Esophagus squamous epithelium (tissue), 5 donors: ENCODE measurements around the gene CORO2A. TPM values are rescaled to one million over a fixed set of nuclear protein-coding genes. Genes with fewer than 3 reads are reported as not detected.
A peak's percentile ranks its signal among the peaks of the same experiment; 100 is the strongest.

Source experiments
- DNase-seq: peaks from one replicate; lab custom pipeline; 2025; lab: John Stamatoyannopoulos, UW
- H3K27ac ChIP-seq, 4 donors: fragments of 200-600 bp; sonication (generic); one replicate each; pipeline ENCODE4 v1.5.1; 2016 to 2019; ENCODE audit warnings: mild to moderate bottlenecking in 1 of 4
- H3K27me3 ChIP-seq, 4 donors: fragments of 200-600 bp; sonication (generic); 1 replicate in 3 of 4; 2 replicates in 1 of 4; pipeline versions ENCODE4 v1.5.1 to v1.6.0; 2017 to 2021; ENCODE audit warnings: antibody characterized with exemption in 1 of 4
- H3K36me3 ChIP-seq, 3 donors: fragments of 200-600 bp; sonication (generic); one replicate each; pipeline ENCODE4 v1.5.1; 2016 to 2019
- H3K4me1 ChIP-seq, 3 donors: fragments of 200-600 bp; sonication (generic); one replicate each; pipeline ENCODE4 v1.5.1; 2017 to 2019
- H3K4me3 ChIP-seq, 4 donors: fragments of 200-600 bp; sonication (generic); 1 replicate in 3 of 4; 2 replicates in 1 of 4; pipeline ENCODE4 v1.5.1; 2016 to 2019; ENCODE audit warnings: mild to moderate bottlenecking in 2 of 4, moderate library complexity in 1 of 4
- H3K9me3 ChIP-seq, 3 donors: fragments of 200-600 bp; sonication (generic); one replicate each; pipeline ENCODE4 v1.5.1; 2016 to 2019
- POLR2A ChIP-seq, 4 donors: fragments of 450-650 bp; IDR thresholded peaks; one replicate each; pipeline ENCODE4 v1.6.1; 2017; ENCODE audit warnings: antibody characterized with exemption in 4 of 4, mild to moderate bottlenecking in 4 of 4, moderate library complexity in 3 of 4
- WGBS, 2 donors: methylation state at CpG; one replicate each; pipeline ENCODE4 v1.1.5; 2018; 5-methylcytosine and 5-hydroxymethylcytosine counted together
- intact Hi-C: fragments of 100-400 bp; cut with DNase I; formaldehyde crosslinking; loops from one replicate; pipeline ENCODE4 v1.15.0; 2022
- total RNA-seq, 4 donors: library from RNA; depleted of rRNA; stranded (reverse); fragments of >200 nt; gene quantifications; one replicate each; pipeline ENCODE4 v1.1.0, GENCODE V29; 2016
- TF ChIP-seq, protein P1 (sequence below), 6 experiments: fragments of 450-650 bp in 4 of 6; fragments of 200-600 bp in 2 of 6; sonication (generic) in 2 of 6; IDR thresholded peaks; one replicate each; pipeline ENCODE4 v1.5.1; 2016 to 2019; ENCODE audit warnings: antibody characterized with exemption in 6 of 6, mild to moderate bottlenecking in 4 of 6, moderate library complexity in 4 of 6
- donor health status: DM: yes; HTN: yes; CAD: no.

CORO2A gene
- total RNA-seq, 4 donors from 2014 or later: 15.6 to 27.6 (median 26.1) TPM

DNA sequence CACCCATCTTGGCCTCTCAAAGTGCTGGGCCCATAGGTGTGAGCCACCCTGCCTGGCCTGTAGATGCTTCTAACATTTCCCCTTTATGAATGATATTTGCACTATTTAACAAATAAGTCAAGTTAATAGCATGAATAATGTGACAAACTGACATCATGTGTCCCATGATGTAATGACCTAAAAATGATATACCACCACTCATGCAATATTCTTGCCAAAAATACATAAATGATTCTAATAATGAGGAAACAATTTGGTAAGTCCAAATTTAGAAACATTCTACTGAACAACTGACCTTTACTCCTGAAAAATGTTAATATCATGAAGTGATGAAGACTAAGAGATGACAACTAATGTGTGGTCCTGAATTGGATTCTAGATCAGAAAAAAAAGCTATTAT is 39.9 kb downstream of the CORO2A start:
- H3K36me3 ChIP-seq: peaks cover 0 to 56% (median 0%) of the 10 kb centered on the region in 3 donors
- DNase-seq: no peak
- no peaks in the 10 kb centered on the region for H3K27me3 ChIP-seq
- no peak overlapping the region for H3K27ac ChIP-seq
- TF ChIP-seq POLR2A (IDR thresholded peaks at IDR 0.05): no peak
- TF ChIP-seq, protein P1, sequence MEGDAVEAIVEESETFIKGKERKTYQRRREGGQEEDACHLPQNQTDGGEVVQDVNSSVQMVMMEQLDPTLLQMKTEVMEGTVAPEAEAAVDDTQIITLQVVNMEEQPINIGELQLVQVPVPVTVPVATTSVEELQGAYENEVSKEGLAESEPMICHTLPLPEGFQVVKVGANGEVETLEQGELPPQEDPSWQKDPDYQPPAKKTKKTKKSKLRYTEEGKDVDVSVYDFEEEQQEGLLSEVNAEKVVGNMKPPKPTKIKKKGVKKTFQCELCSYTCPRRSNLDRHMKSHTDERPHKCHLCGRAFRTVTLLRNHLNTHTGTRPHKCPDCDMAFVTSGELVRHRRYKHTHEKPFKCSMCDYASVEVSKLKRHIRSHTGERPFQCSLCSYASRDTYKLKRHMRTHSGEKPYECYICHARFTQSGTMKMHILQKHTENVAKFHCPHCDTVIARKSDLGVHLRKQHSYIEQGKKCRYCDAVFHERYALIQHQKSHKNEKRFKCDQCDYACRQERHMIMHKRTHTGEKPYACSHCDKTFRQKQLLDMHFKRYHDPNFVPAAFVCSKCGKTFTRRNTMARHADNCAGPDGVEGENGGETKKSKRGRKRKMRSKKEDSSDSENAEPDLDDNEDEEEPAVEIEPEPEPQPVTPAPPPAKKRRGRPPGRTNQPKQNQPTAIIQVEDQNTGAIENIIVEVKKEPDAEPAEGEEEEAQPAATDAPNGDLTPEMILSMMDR (IDR thresholded peaks at IDR 0.05): no peak
- peaks cover 0 to 33% (median 3%) of the 10 kb centered on the region in 3 donors for H3K4me1 ChIP-seq
- no peak overlapping the region for H3K4me3 ChIP-seq
- no peaks in the 10 kb centered on the region for H3K9me3 ChIP-seq
- intact Hi-C loops: no loop called here

DNA sequence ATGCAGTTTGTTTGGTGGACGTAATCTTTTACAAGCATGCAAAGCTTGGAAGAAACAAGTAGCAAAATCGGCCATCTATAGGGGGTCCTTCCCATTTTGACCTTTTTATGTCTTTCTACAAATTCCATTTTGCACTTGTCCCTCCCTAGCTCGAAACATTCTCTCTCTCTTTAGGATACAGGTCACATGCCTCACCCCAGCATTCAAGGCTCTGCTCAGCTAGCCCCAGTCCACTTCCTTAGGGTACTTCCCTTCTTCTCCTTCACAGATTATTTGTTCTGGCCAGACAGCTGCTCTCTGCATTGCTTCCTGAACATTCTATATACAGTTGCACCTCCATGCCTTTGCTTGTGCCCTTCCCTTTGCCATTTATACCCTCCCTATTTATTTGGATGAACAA is 41.7 kb downstream of the CORO2A start:
- no peak overlapping the region for H3K4me3 ChIP-seq
- WGBS, 2 donors: 73% methylated on average over 3 of the region's 3 CpGs
- DNase-seq: no peak
- H3K4me1 ChIP-seq: peaks cover 10 to 46% (median 14%) of the 10 kb centered on the region in 3 donors
- no peaks in the 10 kb centered on the region for H3K9me3 ChIP-seq
- H3K36me3 ChIP-seq: peaks cover 0 to 38% (median 0%) of the 10 kb centered on the region in 3 donors
- intact Hi-C loops: no loop called here
- TF ChIP-seq POLR2A (IDR thresholded peaks at IDR 0.05): no peak
- TF ChIP-seq, protein P1 (IDR thresholded peaks at IDR 0.05): no peak
- no peaks in the 10 kb centered on the region for H3K27me3 ChIP-seq
- no peak overlapping the region for H3K27ac ChIP-seq

DNA sequence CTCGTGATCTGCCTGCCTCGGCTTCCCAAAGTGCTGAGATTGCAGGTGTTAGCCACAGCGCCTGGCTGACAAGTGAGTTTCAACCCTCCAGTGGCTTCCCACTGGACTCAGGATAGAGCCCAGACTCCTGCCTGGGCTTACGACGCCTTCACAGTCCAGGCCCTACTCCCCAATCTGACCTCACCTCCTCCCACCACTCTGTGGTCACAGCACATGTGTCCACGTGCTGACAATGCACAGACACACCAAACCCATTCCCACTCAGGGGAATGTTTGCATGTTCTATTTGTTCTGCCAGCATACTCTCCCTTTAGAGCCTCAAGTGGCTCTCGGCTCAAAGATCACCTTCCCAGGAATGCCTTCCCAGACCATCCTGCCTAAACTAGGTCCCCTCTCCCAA is 42.3 kb downstream of the CORO2A start:
- H3K9me3 ChIP-seq: no peaks in the 10 kb centered on the region
- 84 to 86% methylated on average over 7 of the region's 7 CpGs for WGBS, 2 donors
- TF ChIP-seq, protein P1 (IDR thresholded peaks at IDR 0.05): no peak
- no peak for TF ChIP-seq POLR2A (IDR thresholded peaks at IDR 0.05)
- H3K4me3 ChIP-seq: no peak overlapping the region
- H3K36me3 ChIP-seq: peaks cover 0 to 34% (median 0%) of the 10 kb centered on the region in 3 donors
- intact Hi-C loops: no loop called here
- DNase-seq: no peak
- no peak overlapping the region for H3K27ac ChIP-seq
- H3K27me3 ChIP-seq: no peaks in the 10 kb centered on the region
- H3K4me1 ChIP-seq: peaks cover 11 to 46% (median 18%) of the 10 kb centered on the region in 3 donors

DNA sequence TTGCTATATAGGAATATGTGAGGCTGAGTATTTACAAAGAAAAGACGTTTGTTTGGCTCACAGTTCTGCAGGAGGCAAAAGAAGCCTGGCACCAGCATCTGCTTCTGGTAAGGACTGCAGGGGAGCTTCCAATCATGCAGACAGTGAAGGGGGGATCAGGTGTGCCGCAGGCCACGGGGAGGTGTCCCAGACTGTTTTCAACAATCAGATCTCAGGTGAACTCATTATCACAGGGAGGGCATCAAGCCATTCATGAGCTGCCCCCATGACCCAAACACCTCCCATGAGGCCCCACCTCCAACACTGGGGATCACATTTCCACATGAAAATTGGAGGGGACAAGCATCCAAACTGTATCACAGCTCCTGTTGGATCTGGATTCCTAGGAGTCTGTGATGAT is 43.0 kb downstream of the CORO2A start:
- peaks cover 0 to 34% (median 0%) of the 10 kb centered on the region in 3 donors for H3K36me3 ChIP-seq
- H3K27ac ChIP-seq: no peak overlapping the region
- WGBS, 2 donors: 61 to 75% methylated on average over 3 of the region's 3 CpGs
- H3K9me3 ChIP-seq: no peaks in the 10 kb centered on the region
- H3K4me1 ChIP-seq: peaks cover 19 to 46% (median 26%) of the 10 kb centered on the region in 3 donors
- no peak for DNase-seq
- no peak overlapping the region for H3K4me3 ChIP-seq
- TF ChIP-seq, protein P1 (IDR thresholded peaks at IDR 0.05): no peak
- no peak for TF ChIP-seq POLR2A (IDR thresholded peaks at IDR 0.05)
- intact Hi-C loops: no loop called here
- no peaks in the 10 kb centered on the region for H3K27me3 ChIP-seq

DNA sequence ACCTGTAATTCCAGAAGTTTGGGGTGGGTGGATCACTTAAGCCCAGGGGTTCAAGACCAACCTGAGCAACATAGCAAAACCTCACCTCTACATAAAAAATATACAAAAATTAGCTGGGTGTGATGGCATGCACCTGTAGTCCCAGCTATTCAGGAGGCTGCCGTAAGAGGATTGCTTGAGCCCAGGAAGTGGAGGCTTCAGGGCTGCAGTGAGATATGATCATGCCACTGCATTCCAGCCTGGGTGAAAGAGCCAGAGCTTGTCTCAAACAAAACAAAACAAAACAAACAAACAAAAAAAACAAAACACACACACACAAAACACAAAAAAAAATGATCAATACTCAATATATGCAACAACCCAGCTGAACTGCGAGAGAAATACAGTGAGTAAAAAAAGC is 44.0 kb downstream of the CORO2A start:
- H3K9me3 ChIP-seq: no peaks in the 10 kb centered on the region
- no peak overlapping the region for H3K4me3 ChIP-seq
- no peak for DNase-seq
- WGBS, 2 donors: 82 to 87% methylated on average over 2 of the region's 2 CpGs
- peaks cover 0 to 34% (median 0%) of the 10 kb centered on the region in 3 donors for H3K36me3 ChIP-seq
- intact Hi-C loops: no loop called here
- H3K4me1 ChIP-seq: peaks cover 19 to 52% (median 30%) of the 10 kb centered on the region in 3 donors
- no peaks in the 10 kb centered on the region for H3K27me3 ChIP-seq
- TF ChIP-seq, protein P1 (IDR thresholded peaks at IDR 0.05): no peak
- TF ChIP-seq POLR2A (IDR thresholded peaks at IDR 0.05): no peak
- H3K27ac ChIP-seq: peak overlapping the region in 2 of 4 donors; percentile 91 to 95
